C4-2B (cell line): Measurements from ENCODE around the gene RSAD2.

Experiments used
- ZFX ChIP-seq: fragments of 450-650 bp; IDR thresholded peaks from 2 replicates; pipeline ENCODE4 v1.6.1; 2017
- TF ChIP-seq, protein P1 (sequence below): fragments of 450-650 bp; conservative IDR thresholded peaks from 2 replicates; pipeline ENCODE4 v1.5.1; 2017; ENCODE audit warnings: mild to moderate bottlenecking

DNA sequence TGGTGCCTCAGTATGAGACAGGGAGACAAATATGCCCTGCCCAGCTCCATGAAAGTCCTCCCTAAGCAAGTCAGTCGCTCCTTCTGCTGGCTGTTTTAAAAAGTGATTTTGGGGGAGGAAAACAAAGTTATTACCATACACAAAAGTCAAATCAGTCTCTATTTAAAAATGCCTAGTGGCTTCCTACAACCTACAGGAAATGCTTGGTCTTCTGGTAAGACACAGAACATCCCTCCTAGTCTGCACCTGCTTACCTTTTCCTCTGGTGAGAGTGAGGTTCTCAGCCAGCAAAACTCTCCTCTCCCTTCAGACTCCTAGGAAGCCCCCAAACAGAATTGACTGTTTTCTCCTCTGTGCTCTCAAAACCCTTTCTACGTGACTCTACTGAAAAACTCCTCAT is 25.4 kb upstream of the RSAD2 start:
- TF ChIP-seq, protein P1, sequence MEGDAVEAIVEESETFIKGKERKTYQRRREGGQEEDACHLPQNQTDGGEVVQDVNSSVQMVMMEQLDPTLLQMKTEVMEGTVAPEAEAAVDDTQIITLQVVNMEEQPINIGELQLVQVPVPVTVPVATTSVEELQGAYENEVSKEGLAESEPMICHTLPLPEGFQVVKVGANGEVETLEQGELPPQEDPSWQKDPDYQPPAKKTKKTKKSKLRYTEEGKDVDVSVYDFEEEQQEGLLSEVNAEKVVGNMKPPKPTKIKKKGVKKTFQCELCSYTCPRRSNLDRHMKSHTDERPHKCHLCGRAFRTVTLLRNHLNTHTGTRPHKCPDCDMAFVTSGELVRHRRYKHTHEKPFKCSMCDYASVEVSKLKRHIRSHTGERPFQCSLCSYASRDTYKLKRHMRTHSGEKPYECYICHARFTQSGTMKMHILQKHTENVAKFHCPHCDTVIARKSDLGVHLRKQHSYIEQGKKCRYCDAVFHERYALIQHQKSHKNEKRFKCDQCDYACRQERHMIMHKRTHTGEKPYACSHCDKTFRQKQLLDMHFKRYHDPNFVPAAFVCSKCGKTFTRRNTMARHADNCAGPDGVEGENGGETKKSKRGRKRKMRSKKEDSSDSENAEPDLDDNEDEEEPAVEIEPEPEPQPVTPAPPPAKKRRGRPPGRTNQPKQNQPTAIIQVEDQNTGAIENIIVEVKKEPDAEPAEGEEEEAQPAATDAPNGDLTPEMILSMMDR = no peak
- no peak for TF ChIP-seq ZFX
